ENCODE measurements around the gene DCHS2.

DCHS2 gene

GRCh38 chr4:154277172-154277571 is 214.4 kb downstream of the DCHS2 start:
- Histone ChIP-seq H3K27me3 (ENCODE audit: insufficient read depth, low read length) (no peaks in the 10 kb centered on the region), H4K20me1 (ENCODE audit: insufficient read depth, low read length) (no peaks in the 10 kb centered on the region), H2AFZ (ENCODE audit: low read length) (no peak overlapping the region), H3K4me3 (ENCODE audit: low read depth, low read length, poor library complexity, severe bottlenecking) (no peak overlapping the region), H3K27ac (ENCODE audit: low read depth, low read length, poor library complexity, severe bottlenecking) (no peak overlapping the region), H3K4me1 (ENCODE audit: insufficient read depth, low read length, severe bottlenecking) (no peaks in the 10 kb centered on the region), H3K9ac (ENCODE audit: low read length) (no peak overlapping the region), H3K4me2 (ENCODE audit: low read length) (no peak overlapping the region), H3K79me2 (ENCODE audit: insufficient read depth, low read length) (no peaks in the 10 kb centered on the region), H3K9me2 (ENCODE audit: low read depth, low read length) (no peaks in the 10 kb centered on the region), H3K9me3 (ENCODE audit: low read length) (no peaks in the 10 kb centered on the region), H3F3A (ENCODE audit: insufficient read depth, low read length) (no peaks in the 10 kb centered on the region), H3K36me3 (ENCODE audit: insufficient read depth, low read length) (no peaks in the 10 kb centered on the region)
- TF ChIP-seq EZH2 (IDR thresholded peaks at IDR 0.05; ENCODE audit: borderline replicate concordance, low read length) (no peak), CTCF (IDR thresholded peaks at IDR 0.05; ENCODE audit: low read length) (no peak)

GRCh38 chr4:154276496-154276895 is 215.1 kb downstream of the DCHS2 start:
- TF ChIP-seq EZH2 (IDR thresholded peaks at IDR 0.05; ENCODE audit: borderline replicate concordance, low read length), result no peak
- no peak for TF ChIP-seq CTCF (IDR thresholded peaks at IDR 0.05; ENCODE audit: low read length)
- Histone ChIP-seq H3K9me3 (ENCODE audit: low read length) (no peaks in the 10 kb centered on the region), H3K4me3 (ENCODE audit: low read depth, low read length, poor library complexity, severe bottlenecking) (no peak overlapping the region), H2AFZ (ENCODE audit: low read length) (no peak overlapping the region), H3K4me1 (ENCODE audit: insufficient read depth, low read length, severe bottlenecking) (no peaks in the 10 kb centered on the region), H3K27me3 (ENCODE audit: insufficient read depth, low read length) (no peaks in the 10 kb centered on the region), H3F3A (ENCODE audit: insufficient read depth, low read length) (no peaks in the 10 kb centered on the region), H3K4me2 (ENCODE audit: low read length) (no peak overlapping the region), H4K20me1 (ENCODE audit: insufficient read depth, low read length) (no peaks in the 10 kb centered on the region), H3K9me2 (ENCODE audit: low read depth, low read length) (no peaks in the 10 kb centered on the region), H3K27ac (ENCODE audit: low read depth, low read length, poor library complexity, severe bottlenecking) (no peak overlapping the region), H3K9ac (ENCODE audit: low read length) (no peak overlapping the region), H3K36me3 (ENCODE audit: insufficient read depth, low read length) (no peaks in the 10 kb centered on the region), H3K79me2 (ENCODE audit: insufficient read depth, low read length) (no peaks in the 10 kb centered on the region)

GRCh38 chr4:154254999-154255398 is 236.6 kb downstream of the DCHS2 start:
- Histone ChIP-seq H2AFZ (ENCODE audit: low read length) (no peak overlapping the region), H3K27me3 (ENCODE audit: insufficient read depth, low read length) (no peaks in the 10 kb centered on the region), H4K20me1 (ENCODE audit: insufficient read depth, low read length) (no peaks in the 10 kb centered on the region), H3K9ac (ENCODE audit: low read length) (no peak overlapping the region), H3K9me3 (ENCODE audit: low read length) (no peaks in the 10 kb centered on the region), H3K27ac (ENCODE audit: low read depth, low read length, poor library complexity, severe bottlenecking) (no peak overlapping the region), H3K4me3 (ENCODE audit: low read depth, low read length, poor library complexity, severe bottlenecking) (no peak overlapping the region), H3K4me1 (ENCODE audit: insufficient read depth, low read length, severe bottlenecking) (no peaks in the 10 kb centered on the region), H3K79me2 (ENCODE audit: insufficient read depth, low read length) (no peaks in the 10 kb centered on the region), H3K9me2 (ENCODE audit: low read depth, low read length) (no peaks in the 10 kb centered on the region), H3K4me2 (ENCODE audit: low read length) (no peak overlapping the region), H3K36me3 (ENCODE audit: insufficient read depth, low read length) (no peaks in the 10 kb centered on the region), H3F3A (ENCODE audit: insufficient read depth, low read length) (no peaks in the 10 kb centered on the region)
- TF ChIP-seq EZH2 (IDR thresholded peaks at IDR 0.05; ENCODE audit: borderline replicate concordance, low read length) (no peak), CTCF (IDR thresholded peaks at IDR 0.05; ENCODE audit: low read length) (peak; percentile 35; the same call in 1 of the 2 replicates)
